GM23338 (cell line): ENCODE data around the gene IQCE. TPM values are rescaled to one million over a fixed set of nuclear protein-coding genes. Genes with fewer than 3 reads are reported as not detected.

Source experiments
- ATAC-seq: fragments of 200-7000 bp; cut with Tn5 transposase; 3 replicates; pipeline ENCODE4 v1.9.1; 2020
- DNase-seq: peaks from one replicate; pipeline ENCODE4 v3.0.0-alpha.2; 2015; ENCODE audit warnings: low spot score
- H2AFZ ChIP-seq: fragments of 200-600 bp; sonication (generic); 2 replicates; pipeline ENCODE4 v1.8.0; 2016; ENCODE audit warnings: antibody characterized with exemption, mild to moderate bottlenecking, moderate library complexity
- H3F3A ChIP-seq: fragments of 200-600 bp; sonication (generic); replicated peaks from 2 replicates; pipeline ENCODE4 v1.8.0; 2017; ENCODE audit warnings: antibody characterized with exemption, mixed run types, low read depth
- H3K27ac ChIP-seq: fragments of 200-600 bp; sonication (generic); 2 replicates; pipeline ENCODE4 v1.6.1; 2016; ENCODE audit warnings: low read depth
- H3K27me3 ChIP-seq: fragments of 200-600 bp; sonication (generic); 2 replicates; pipeline ENCODE4 v1.8.0; 2016; ENCODE audit warnings: mild to moderate bottlenecking, mixed run types, moderate library complexity; ENCODE audit not compliant: insufficient read depth
- H3K36me3 ChIP-seq: fragments of 200-600 bp; sonication (generic); 2 replicates; pipeline ENCODE4 v1.8.0; 2016; ENCODE audit warnings: mild to moderate bottlenecking; ENCODE audit not compliant: insufficient read depth
- H3K4me1 ChIP-seq: fragments of 200-600 bp; sonication (generic); 2 replicates; pipeline ENCODE4 v1.8.0; 2016; ENCODE audit warnings: mild to moderate bottlenecking, moderate library complexity; ENCODE audit not compliant: insufficient read depth
- H3K4me2 ChIP-seq: fragments of 200-600 bp; sonication (generic); 2 replicates; pipeline ENCODE4 v1.7.1; 2017; ENCODE audit warnings: mixed run types
- H3K4me3 ChIP-seq: fragments of 200-600 bp; sonication (generic); 2 replicates; pipeline ENCODE4 v1.6.1; 2016; ENCODE audit warnings: mixed run types
- H3K79me2 ChIP-seq: fragments of 200-600 bp; sonication (generic); replicated peaks from 2 replicates; pipeline ENCODE4 v1.8.0; 2017; ENCODE audit warnings: mild to moderate bottlenecking; ENCODE audit not compliant: insufficient read depth
- H3K9me2 ChIP-seq: fragments of 200-600 bp; sonication (generic); 2 replicates; pipeline ENCODE4 v1.8.0; 2017; ENCODE audit not compliant: insufficient read depth
- H4K20me1 ChIP-seq: fragments of 200-600 bp; sonication (generic); replicated peaks from 2 replicates; pipeline ENCODE4 v1.8.0; 2017; ENCODE audit warnings: mild to moderate bottlenecking; ENCODE audit not compliant: insufficient read depth
- H3K27ac Mint-ChIP-seq: 2 replicates; pipeline ENCODE4 v1.8.0; 2020; ENCODE audit warnings: inconsistent platforms, mild to moderate bottlenecking, moderate library complexity, mixed read lengths
- H3K27me3 Mint-ChIP-seq: 3 replicates; pipeline ENCODE4 v1.8.0; 2022; ENCODE audit warnings: low read depth, mild to moderate bottlenecking, moderate library complexity, mixed read lengths, inconsistent platforms; ENCODE audit not compliant: insufficient read depth, poor library complexity
- H3K36me3 Mint-ChIP-seq: 3 replicates; pipeline ENCODE4 v1.8.0; 2021; ENCODE audit warnings: low read depth, mild to moderate bottlenecking, inconsistent platforms, moderate library complexity, mixed read lengths
- H3K4me1 Mint-ChIP-seq: 3 replicates; pipeline ENCODE4 v1.8.0; 2020; ENCODE audit warnings: mild to moderate bottlenecking, inconsistent platforms, mixed read lengths
- H3K4me3 Mint-ChIP-seq: 3 replicates; pipeline ENCODE4 v1.8.0; 2021; ENCODE audit warnings: moderate library complexity, mild to moderate bottlenecking, inconsistent platforms, mixed read lengths
- H3K9me3 Mint-ChIP-seq: 3 replicates; pipeline ENCODE4 v1.8.0; 2020; ENCODE audit warnings: moderate library complexity, mild to moderate bottlenecking, inconsistent platforms, mixed read lengths
- CREB1 ChIP-seq: fragments of 250-450 bp; sonication (Bioruptor Pico); IDR thresholded peaks from 2 replicates; pipeline ENCODE4 v1.5.0; 2020; ENCODE audit warnings: low read depth, mild to moderate bottlenecking, moderate library complexity
- CTCF ChIP-seq, 2 experiments: fragments of 200-600 bp in 1 of 2; sonication (generic) in 1 of 2; conservative IDR thresholded peaks; 2 replicates each; pipeline versions ENCODE4 v1.5.1 to v1.6.1; 2016 to 2017; ENCODE audit warnings: antibody characterized with exemption in 2 of 2, low read depth in 2 of 2, mild to moderate bottlenecking in 2 of 2, moderate library complexity in 1 of 2
- EZH2 ChIP-seq: fragments of 200-600 bp; sonication (generic); IDR thresholded peaks from one replicate; pipeline ENCODE4 v1.8.0; 2017; ENCODE audit warnings: antibody characterized with exemption, mild to moderate bottlenecking, low read depth; ENCODE audit not compliant: unreplicated experiment
- EZH2phosphoT487 ChIP-seq: fragments of 200-600 bp; sonication (generic); IDR thresholded peaks from one replicate; pipeline ENCODE4 v1.8.1; 2018; ENCODE audit warnings: antibody characterized with exemption; ENCODE audit not compliant: unreplicated experiment
- JUNB ChIP-seq: IDR thresholded peaks from one replicate; pipeline ENCODE4 v1.6.1; 2016; ENCODE audit warnings: antibody characterized with exemption; ENCODE audit not compliant: unreplicated experiment
- NANOG ChIP-seq: IDR thresholded peaks from 2 replicates; pipeline ENCODE4 v1.6.1; 2016; ENCODE audit warnings: antibody characterized with exemption, borderline replicate concordance
- POLR2AphosphoS5 ChIP-seq: IDR thresholded peaks from 2 replicates; pipeline ENCODE4 v1.6.1; 2016; ENCODE audit warnings: antibody characterized with exemption, low read depth
- STAT1 ChIP-seq: IDR thresholded peaks from one replicate; pipeline ENCODE4 v1.6.1; 2016; ENCODE audit warnings: antibody characterized with exemption; ENCODE audit not compliant: unreplicated experiment
- ZNF114 ChIP-seq: fragments of 250-450 bp; sonication (Bioruptor Pico); IDR thresholded peaks from 2 replicates; pipeline ENCODE4 v1.5.0; 2020; ENCODE audit warnings: mild to moderate bottlenecking, moderate library complexity
- ZNF331 ChIP-seq: fragments of 250-450 bp; sonication (Bioruptor Pico); IDR thresholded peaks from 2 replicates; pipeline ENCODE4 v1.5.0; 2020; ENCODE audit warnings: low read depth, mild to moderate bottlenecking, moderate library complexity
- polyA plus RNA-seq: library from polyadenylated mRNA; unstranded; fragments of >200 nt; fragmentation: Nextera tagmentation; extraction: Ambion mirVana; gene quantifications from 2 replicates; pipeline ENCODE4 v1.2.1, GENCODE V29; 2016
- total RNA-seq: library from RNA; depleted of rRNA; stranded (reverse); fragments of >200 nt; shearing (Covaris generic); gene quantifications from 2 replicates; pipeline ENCODE4 v1.2.3, GENCODE V29; 2014
- TF ChIP-seq, protein P1 (sequence below): fragments of 250-450 bp; sonication (Bioruptor Pico); IDR thresholded peaks from 2 replicates; pipeline ENCODE4 v1.5.0; 2020; ENCODE audit warnings: mild to moderate bottlenecking, moderate library complexity
- TF ChIP-seq, protein P2 (sequence below): IDR thresholded peaks from one replicate; pipeline ENCODE4 v1.6.1; 2018; ENCODE audit warnings: antibody characterized with exemption; ENCODE audit not compliant: unreplicated experiment
- TF ChIP-seq, protein P3 (sequence below): IDR thresholded peaks from 2 replicates; pipeline ENCODE4 v1.6.1; 2016; ENCODE audit warnings: antibody characterized with exemption

Gene IQCE
- total and polyA plus RNA-seq, 2 experiments from 2014 or later: 5.0 to 7.7 TPM

GRCh38 chr7:2554661-2555111 is 4.1 kb upstream of the IQCE start:
- H3K4me3 Mint-ChIP-seq: peak overlapping the region; percentile 80
- no peak for DNase-seq

More at GRCh38 chr7:2554661-2555111, 4.1 kb upstream of the IQCE start:
- no peak for ATAC-seq
- peaks cover 6% of the 10 kb centered on the region; the same call in 1 of the 2 replicates for H3K36me3 ChIP-seq
- H3K9me3 Mint-ChIP-seq: no peaks in the 10 kb centered on the region; the same call in 2 of the 3 replicates
- peak overlapping the region; percentile 83 for H3K4me3 ChIP-seq
- TF ChIP-seq, protein P1, sequence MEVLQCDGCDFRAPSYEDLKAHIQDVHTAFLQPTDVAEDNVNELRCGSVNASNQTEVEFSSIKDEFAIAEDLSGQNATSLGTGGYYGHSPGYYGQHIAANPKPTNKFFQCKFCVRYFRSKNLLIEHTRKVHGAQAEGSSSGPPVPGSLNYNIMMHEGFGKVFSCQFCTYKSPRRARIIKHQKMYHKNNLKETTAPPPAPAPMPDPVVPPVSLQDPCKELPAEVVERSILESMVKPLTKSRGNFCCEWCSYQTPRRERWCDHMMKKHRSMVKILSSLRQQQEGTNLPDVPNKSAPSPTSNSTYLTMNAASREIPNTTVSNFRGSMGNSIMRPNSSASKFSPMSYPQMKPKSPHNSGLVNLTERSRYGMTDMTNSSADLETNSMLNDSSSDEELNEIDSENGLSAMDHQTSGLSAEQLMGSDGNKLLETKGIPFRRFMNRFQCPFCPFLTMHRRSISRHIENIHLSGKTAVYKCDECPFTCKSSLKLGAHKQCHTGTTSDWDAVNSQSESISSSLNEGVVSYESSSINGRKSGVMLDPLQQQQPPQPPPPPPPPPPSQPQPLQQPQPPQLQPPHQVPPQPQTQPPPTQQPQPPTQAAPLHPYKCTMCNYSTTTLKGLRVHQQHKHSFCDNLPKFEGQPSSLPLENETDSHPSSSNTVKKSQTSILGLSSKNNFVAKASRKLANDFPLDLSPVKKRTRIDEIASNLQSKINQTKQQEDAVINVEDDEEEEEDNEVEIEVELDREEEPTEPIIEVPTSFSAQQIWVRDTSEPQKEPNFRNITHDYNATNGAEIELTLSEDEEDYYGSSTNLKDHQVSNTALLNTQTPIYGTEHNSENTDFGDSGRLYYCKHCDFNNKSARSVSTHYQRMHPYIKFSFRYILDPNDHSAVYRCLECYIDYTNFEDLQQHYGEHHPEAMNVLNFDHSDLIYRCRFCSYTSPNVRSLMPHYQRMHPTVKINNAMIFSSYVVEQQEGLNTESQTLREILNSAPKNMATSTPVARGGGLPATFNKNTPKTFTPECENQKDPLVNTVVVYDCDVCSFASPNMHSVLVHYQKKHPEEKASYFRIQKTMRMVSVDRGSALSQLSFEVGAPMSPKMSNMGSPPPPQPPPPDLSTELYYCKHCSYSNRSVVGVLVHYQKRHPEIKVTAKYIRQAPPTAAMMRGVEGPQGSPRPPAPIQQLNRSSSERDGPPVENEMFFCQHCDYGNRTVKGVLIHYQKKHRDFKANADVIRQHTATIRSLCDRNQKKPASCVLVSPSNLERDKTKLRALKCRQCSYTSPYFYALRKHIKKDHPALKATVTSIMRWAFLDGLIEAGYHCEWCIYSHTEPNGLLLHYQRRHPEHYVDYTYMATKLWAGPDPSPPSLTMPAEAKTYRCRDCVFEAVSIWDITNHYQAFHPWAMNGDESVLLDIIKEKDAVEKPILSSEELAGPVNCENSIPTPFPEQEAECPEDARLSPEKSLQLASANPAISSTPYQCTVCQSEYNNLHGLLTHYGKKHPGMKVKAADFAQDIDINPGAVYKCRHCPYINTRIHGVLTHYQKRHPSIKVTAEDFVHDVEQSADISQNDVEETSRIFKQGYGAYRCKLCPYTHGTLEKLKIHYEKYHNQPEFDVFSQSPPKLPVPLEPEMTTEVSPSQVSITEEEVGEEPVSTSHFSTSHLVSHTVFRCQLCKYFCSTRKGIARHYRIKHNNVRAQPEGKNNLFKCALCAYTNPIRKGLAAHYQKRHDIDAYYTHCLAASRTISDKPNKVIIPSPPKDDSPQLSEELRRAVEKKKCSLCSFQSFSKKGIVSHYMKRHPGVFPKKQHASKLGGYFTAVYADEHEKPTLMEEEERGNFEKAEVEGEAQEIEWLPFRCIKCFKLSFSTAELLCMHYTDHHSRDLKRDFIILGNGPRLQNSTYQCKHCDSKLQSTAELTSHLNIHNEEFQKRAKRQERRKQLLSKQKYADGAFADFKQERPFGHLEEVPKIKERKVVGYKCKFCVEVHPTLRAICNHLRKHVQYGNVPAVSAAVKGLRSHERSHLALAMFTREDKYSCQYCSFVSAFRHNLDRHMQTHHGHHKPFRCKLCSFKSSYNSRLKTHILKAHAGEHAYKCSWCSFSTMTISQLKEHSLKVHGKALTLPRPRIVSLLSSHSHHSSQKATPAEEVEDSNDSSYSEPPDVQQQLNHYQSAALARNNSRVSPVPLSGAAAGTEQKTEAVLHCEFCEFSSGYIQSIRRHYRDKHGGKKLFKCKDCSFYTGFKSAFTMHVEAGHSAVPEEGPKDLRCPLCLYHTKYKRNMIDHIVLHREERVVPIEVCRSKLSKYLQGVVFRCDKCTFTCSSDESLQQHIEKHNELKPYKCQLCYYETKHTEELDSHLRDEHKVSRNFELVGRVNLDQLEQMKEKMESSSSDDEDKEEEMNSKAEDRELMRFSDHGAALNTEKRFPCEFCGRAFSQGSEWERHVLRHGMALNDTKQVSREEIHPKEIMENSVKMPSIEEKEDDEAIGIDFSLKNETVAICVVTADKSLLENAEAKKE (CRISPR knock-in tag): no peak
- TF ChIP-seq POLR2AphosphoS5 (no peak), ZNF331 (CRISPR knock-in tag) (no peak), EZH2phosphoT487 (no peak), CREB1 (CRISPR knock-in tag) (no peak), EZH2 (no peak), ZNF114 (CRISPR knock-in tag) (no peak), NANOG (no peak), CTCF (conservative IDR thresholded peaks at IDR 0.05; ENCODE audit: low read depth in 2 of 2) (no peak), STAT1 (no peak), JUNB (no peak)
- TF ChIP-seq, protein P2, sequence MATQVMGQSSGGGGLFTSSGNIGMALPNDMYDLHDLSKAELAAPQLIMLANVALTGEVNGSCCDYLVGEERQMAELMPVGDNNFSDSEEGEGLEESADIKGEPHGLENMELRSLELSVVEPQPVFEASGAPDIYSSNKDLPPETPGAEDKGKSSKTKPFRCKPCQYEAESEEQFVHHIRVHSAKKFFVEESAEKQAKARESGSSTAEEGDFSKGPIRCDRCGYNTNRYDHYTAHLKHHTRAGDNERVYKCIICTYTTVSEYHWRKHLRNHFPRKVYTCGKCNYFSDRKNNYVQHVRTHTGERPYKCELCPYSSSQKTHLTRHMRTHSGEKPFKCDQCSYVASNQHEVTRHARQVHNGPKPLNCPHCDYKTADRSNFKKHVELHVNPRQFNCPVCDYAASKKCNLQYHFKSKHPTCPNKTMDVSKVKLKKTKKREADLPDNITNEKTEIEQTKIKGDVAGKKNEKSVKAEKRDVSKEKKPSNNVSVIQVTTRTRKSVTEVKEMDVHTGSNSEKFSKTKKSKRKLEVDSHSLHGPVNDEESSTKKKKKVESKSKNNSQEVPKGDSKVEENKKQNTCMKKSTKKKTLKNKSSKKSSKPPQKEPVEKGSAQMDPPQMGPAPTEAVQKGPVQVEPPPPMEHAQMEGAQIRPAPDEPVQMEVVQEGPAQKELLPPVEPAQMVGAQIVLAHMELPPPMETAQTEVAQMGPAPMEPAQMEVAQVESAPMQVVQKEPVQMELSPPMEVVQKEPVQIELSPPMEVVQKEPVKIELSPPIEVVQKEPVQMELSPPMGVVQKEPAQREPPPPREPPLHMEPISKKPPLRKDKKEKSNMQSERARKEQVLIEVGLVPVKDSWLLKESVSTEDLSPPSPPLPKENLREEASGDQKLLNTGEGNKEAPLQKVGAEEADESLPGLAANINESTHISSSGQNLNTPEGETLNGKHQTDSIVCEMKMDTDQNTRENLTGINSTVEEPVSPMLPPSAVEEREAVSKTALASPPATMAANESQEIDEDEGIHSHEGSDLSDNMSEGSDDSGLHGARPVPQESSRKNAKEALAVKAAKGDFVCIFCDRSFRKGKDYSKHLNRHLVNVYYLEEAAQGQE: no peak
- TF ChIP-seq, protein P3, sequence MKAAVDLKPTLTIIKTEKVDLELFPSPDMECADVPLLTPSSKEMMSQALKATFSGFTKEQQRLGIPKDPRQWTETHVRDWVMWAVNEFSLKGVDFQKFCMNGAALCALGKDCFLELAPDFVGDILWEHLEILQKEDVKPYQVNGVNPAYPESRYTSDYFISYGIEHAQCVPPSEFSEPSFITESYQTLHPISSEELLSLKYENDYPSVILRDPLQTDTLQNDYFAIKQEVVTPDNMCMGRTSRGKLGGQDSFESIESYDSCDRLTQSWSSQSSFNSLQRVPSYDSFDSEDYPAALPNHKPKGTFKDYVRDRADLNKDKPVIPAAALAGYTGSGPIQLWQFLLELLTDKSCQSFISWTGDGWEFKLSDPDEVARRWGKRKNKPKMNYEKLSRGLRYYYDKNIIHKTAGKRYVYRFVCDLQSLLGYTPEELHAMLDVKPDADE: no peak
- H3K79me2 ChIP-seq: peaks cover 21% of the 10 kb centered on the region
- H3K9me2 ChIP-seq: no peaks in the 10 kb centered on the region
- peaks cover 11% of the 10 kb centered on the region for H3F3A ChIP-seq
- peaks cover 6% of the 10 kb centered on the region for H3K27me3 Mint-ChIP-seq
- no peaks in the 10 kb centered on the region for H3K27me3 ChIP-seq
- no peak overlapping the region for H3K27ac Mint-ChIP-seq
- H3K36me3 Mint-ChIP-seq: peaks cover 28% of the 10 kb centered on the region
- peaks cover 8% of the 10 kb centered on the region for H3K4me1 Mint-ChIP-seq
- H3K4me1 ChIP-seq: peaks cover 7% of the 10 kb centered on the region; the same call in 1 of the 2 replicates
- H3K4me2 ChIP-seq: peak overlapping the region; percentile 85
- peaks cover 9% of the 10 kb centered on the region for H4K20me1 ChIP-seq
- H2AFZ ChIP-seq: no peak overlapping the region
- H3K27ac ChIP-seq: no peak overlapping the region
